ENCODE data around the gene SDC4. TPM values are rescaled to one million over a fixed set of nuclear protein-coding genes. Genes with fewer than 3 reads are reported as not detected.

Gene SDC4
- total and polyA plus RNA-seq, 9 of the 15 experiments (the other 6 are each of a cell fraction or from before 2014, with no cell fraction given), result 2.1 to 10.7 (median 6.3) TPM

- TF ChIP-seq ZZZ3 (IDR thresholded peaks at IDR 0.05), result no peak
- TF ChIP-seq CREB1 (IDR thresholded peaks at IDR 0.05), result no peak
- no peak for TF ChIP-seq CREB1 (CRISPR knock-in tag; IDR thresholded peaks at IDR 0.05)
- no peak for TF ChIP-seq RBM17 (IDR thresholded peaks at IDR 0.05; ENCODE audit: borderline replicate concordance, low read depth, low read length)
- TF ChIP-seq PHF8 (IDR thresholded peaks at IDR 0.05; ENCODE audit: borderline replicate concordance, low read length), result no peak
- TF ChIP-seq ZNF217 (CRISPR knock-in tag; IDR thresholded peaks at IDR 0.05), result no peak
- TF ChIP-seq, protein P1, sequence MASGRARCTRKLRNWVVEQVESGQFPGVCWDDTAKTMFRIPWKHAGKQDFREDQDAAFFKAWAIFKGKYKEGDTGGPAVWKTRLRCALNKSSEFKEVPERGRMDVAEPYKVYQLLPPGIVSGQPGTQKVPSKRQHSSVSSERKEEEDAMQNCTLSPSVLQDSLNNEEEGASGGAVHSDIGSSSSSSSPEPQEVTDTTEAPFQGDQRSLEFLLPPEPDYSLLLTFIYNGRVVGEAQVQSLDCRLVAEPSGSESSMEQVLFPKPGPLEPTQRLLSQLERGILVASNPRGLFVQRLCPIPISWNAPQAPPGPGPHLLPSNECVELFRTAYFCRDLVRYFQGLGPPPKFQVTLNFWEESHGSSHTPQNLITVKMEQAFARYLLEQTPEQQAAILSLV (tag; IDR thresholded peaks at IDR 0.05), result no peak
- TF ChIP-seq, protein P2, sequence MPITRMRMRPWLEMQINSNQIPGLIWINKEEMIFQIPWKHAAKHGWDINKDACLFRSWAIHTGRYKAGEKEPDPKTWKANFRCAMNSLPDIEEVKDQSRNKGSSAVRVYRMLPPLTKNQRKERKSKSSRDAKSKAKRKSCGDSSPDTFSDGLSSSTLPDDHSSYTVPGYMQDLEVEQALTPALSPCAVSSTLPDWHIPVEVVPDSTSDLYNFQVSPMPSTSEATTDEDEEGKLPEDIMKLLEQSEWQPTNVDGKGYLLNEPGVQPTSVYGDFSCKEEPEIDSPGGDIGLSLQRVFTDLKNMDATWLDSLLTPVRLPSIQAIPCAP (CRISPR knock-in tag; IDR thresholded peaks at IDR 0.05; ENCODE audit: borderline replicate concordance), result no peak
- no peak for TF ChIP-seq IRF2 (CRISPR knock-in tag; IDR thresholded peaks at IDR 0.05)
- TF ChIP-seq CC2D1A (IDR thresholded peaks at IDR 0.05), result peak; percentile 70
- TF ChIP-seq SMC3 (conservative IDR thresholded peaks at IDR 0.05; ENCODE audit: insufficient read depth, low read depth, low read length), result peak; percentile 80
- no peak for TF ChIP-seq PATZ1 (CRISPR knock-in tag; IDR thresholded peaks at IDR 0.05; ENCODE audit: borderline replicate concordance)
- TF ChIP-seq FOXA1 (IDR thresholded peaks at IDR 0.05; ENCODE audit: borderline replicate concordance), result no peak
- TF ChIP-seq HEY1 (CRISPR knock-in tag; IDR thresholded peaks at IDR 0.05; ENCODE audit: borderline replicate concordance), result no peak
- TF ChIP-seq POLR2AphosphoS5 (IDR thresholded peaks at IDR 0.05; ENCODE audit: control insufficient read depth, insufficient read depth, low read depth, low read length), result no peak
- TF ChIP-seq CXXC5 (CRISPR knock-in tag; IDR thresholded peaks at IDR 0.05), result peak; percentile 65
- TF ChIP-seq ZNF140 (CRISPR knock-in tag; IDR thresholded peaks at IDR 0.05), result no peak
- TF ChIP-seq TBL1XR1 (IDR thresholded peaks at IDR 0.05; ENCODE audit: low read length in 2 of 2), result no peak
- no peak for TF ChIP-seq BRF1 (IDR thresholded peaks at IDR 0.05; ENCODE audit: borderline replicate concordance, extremely low read depth, insufficient read length)
- no peak for TF ChIP-seq ZNF121 (CRISPR knock-in tag; conservative IDR thresholded peaks at IDR 0.05)
- no peak for TF ChIP-seq ZFP36 (IDR thresholded peaks at IDR 0.05; ENCODE audit: low read depth, low read length, partially characterized antibody)
- TF ChIP-seq DACH1 (IDR thresholded peaks at IDR 0.05; ENCODE audit: partially characterized antibody), result no peak
- 0 out of 2 replicates have a peak, but pooled peaks have one; percentile 12 for TF ChIP-seq VEZF1 (CRISPR knock-in tag; IDR thresholded peaks at IDR 0.05)
Measured at GRCh38 chr20:45322952-45323383, 25.3 kb downstream of the SDC4 start (continued).

All from K562 (cell line).